Activated gamma-delta T cell treated with Interleukin-2 at 50 U/mL for 16 hours (primary cell): ENCODE data around the gene CLCN1.
A peak's percentile ranks its signal among the peaks of the same experiment; 100 is the strongest.
"Not testable (repeated sequence)": the region's sequence is repeated elsewhere in the genome, so short reads cannot be mapped to it uniquely, and the experiment has no call there.

ENCODE experiments used
- DNase-seq: peaks from one replicate; pipeline ENCODE4 v3.0.0-alpha.2; 2020

The CLCN1 gene

DNA sequence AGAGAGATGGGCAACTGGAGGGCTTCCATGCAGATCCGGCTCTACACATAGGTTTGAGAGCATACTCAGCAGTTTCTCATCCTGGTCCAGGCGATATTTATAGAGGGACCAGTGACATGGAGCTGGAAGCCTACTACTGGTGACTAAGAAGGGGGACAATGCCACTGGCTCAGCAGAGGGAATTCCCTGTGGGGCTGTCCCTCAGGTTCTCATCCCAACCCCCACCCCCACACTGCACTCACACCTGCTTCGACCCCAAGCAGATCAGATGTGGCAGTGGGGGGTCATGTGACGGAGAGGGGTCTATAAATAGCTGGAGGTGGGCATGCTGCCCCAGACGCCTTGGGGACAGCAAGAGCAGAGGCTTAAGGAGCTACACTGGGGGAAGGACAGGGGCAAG lies at the start of gene CLCN1:
Gene CLCN1, plus strand, starts transcription at position 336 of the 400 bp plus-strand sequence. CDS start 102 bp downstream, outside the sequence.
- no peak for DNase-seq

DNA sequence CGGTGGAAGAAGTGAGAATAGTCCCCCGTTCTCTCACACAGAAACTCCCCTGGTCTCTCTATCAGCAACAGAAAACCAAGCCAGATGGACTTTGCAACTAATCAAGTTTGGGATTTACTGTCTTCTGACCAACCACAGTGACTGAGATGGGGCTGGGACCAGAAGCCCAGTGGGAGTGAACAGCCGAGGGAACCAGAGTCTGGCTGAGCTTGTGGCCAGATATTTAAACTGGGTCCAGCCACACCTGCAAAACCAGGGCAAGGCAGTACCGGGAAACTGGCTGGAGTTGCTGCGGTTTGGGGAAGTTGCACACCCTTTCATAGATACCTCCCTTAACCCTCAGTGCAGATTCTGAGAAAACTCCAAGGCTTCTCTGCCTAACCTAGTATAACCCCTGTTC lies 46.7 kb upstream of the CLCN1 start:
- no peak for DNase-seq

GRCh38 chr7:143271240-143271639 lies 44.7 kb upstream of the CLCN1 start:
- DNase-seq: no peak

DNA sequence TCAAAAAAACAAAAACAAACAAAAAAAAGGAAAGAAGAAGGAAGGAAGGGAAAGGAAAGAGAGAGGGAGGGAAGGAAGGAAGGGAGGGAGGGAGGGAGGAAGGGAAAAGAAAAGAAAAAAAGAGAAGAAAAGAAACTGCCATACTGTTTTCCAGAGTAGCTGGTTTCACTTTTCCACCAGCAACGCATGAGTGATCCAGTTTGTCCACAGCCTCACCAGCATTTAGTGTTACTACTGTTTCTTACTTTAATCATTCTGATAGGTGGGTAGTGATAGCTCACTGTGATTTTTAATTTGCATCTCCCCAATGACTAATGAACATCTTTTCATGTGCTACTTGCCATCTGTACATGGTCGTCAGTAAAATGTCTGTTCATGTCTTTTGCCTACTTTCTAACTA lies 43.0 kb upstream of the CLCN1 start:
- DNase-seq: no peak

DNA sequence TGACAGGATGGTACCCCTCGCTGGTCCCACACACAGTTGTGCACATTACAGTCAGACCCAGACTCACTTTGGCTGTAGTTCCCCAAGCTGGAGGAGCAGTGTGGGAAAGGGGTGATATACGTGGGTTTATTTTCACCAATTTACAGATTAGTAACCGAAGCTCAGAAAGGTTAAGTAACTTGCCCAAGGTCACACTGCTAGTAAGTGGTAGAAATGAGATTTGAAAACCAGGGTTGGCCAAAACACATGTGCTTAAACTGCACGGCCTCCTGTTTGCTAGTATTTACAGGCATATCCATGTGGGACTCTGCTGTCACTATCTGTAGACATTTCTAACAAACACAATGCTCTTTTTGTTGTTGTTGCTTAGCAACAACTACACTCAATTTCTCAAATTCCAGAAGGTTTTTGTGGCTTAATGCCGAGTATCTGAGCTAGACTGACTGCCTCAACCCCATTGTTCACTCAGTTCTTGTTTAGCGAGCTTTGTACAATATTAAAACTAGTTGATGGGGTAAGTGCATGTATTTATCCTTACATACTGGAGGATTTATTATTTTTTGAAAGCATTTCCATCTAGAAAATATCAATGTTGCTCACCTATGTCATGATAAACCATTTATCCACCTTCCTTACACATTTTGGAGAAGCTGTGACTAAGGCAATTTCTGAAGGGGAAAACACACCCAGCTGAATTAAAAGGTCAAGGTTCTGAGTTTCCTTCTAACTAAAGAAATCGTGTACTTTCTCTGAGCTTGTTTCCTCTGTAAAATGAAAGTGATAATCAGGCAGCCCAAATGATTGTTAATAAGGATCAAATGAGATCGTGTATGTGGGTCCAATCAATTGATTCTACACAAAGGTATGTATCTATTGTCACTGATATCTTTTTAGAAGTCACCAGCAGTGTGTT lies 36.5 kb upstream of the CLCN1 start:
- no peak for DNase-seq

DNA sequence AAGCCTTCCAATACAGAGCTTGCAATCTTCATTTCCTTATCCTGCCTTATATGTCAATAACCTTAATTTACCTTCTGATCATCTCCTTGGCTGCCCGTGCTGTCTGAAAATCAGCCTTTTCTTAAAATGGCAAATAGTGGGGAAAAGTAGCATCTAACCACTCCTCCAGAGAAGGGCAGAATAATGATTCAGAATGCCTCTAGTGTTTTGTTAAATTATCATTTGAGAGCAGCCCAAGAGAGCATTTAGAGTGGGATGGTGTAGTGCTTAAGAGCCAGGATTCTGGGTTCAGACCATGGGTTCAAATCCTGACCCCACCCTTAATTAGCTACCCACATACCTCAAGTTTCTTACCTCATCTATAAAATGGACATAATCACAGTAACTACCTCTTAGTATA lies 35.8 kb upstream of the CLCN1 start:
- no peak for DNase-seq

GRCh38 chr7:143280566-143280965 lies 35.3 kb upstream of the CLCN1 start:
- DNase-seq: no peak

GRCh38 chr7:143281529-143281928 lies 34.4 kb upstream of the CLCN1 start:
- DNase-seq: no peak

GRCh38 chr7:143282124-143282523 lies 33.8 kb upstream of the CLCN1 start:
- no peak for DNase-seq

GRCh38 chr7:143283381-143283780 lies 32.5 kb upstream of the CLCN1 start:
- no peak for DNase-seq

DNA sequence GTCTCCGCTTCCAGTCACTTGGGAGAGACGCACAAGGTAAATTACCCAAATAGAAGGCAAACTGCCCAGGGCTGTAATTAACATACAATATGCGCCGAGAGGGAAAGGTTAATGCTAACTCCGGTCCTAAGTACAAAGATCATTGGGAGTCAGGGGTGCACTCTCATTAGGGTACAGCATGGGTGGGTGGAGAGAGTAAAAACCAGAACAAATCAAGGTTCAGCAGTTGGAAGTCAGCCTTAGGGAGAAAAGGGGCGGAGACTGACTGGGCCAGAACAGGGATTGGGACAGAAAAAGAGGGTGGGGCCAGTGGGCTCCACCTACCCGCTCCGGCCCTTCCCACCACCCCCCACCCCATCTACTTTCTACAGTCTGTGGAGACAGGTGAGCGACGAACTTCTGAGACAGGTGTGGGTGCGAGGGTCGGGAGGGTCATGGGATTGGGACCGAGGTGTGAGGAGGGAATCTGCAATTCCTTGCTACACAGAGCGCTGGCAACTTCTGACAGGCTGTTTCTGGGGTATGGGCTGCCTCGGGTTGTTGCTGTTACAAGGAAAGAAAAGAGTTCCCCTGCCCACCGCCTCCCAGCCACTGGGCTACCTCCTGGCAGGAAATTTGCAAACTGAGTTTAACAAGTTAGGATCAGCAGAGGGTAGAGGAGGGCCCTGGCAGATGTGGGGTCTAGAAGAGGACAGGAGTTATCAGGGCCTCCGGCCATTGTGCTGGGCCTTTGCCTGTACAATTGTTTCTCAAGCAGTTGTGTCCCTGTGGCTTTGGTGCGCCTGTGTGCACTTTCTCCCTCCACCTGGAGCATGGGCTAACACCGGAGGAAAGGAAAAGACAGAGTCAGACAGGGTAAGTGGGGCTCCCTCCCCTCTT lies 31.1 kb upstream of the CLCN1 start, which contains the start of gene TMEM139:
Gene TMEM139, plus strand, starts transcription at position 368 of the 879 bp plus-strand sequence. CDS start 1,000 bp downstream, outside the sequence.
- DNase-seq: no peak

- no peak for DNase-seq
Observed at GRCh38 chr7:143285470-143285778, 30.5 kb upstream of the CLCN1 start.

DNA sequence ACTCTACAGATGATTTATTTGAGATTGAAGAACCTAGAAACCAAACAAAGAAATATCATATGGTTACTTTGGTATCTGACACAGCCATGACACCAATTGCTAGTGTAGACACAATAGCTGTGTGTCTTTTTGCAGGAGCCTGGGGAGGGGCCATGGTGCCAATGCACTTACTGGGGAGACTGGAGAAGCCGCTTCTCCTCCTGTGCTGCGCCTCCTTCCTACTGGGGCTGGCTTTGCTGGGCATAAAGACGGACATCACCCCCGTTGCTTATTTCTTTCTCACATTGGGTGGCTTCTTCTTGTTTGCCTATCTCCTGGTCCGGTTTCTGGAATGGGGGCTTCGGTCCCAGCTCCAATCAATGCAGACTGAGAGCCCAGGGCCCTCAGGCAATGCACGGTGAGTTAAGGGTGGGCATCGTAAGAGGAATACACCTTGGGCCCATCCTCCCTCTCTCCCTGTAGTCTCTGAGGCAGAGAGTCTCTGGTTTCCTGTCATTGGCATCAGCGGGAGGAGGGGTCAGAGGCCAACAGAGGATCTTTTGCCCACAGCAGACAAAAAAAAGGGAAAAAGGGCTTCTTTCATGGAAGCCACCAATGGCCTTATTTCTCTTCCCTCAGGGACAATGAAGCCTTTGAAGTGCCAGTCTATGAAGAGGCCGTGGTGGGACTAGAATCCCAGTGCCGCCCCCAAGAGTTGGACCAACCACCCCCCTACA lies 29.9 kb upstream of the CLCN1 start:
- no peak for DNase-seq

GRCh38 chr7:143286522-143286890 lies 29.4 kb upstream of the CLCN1 start:
- DNase-seq: no peak

DNA sequence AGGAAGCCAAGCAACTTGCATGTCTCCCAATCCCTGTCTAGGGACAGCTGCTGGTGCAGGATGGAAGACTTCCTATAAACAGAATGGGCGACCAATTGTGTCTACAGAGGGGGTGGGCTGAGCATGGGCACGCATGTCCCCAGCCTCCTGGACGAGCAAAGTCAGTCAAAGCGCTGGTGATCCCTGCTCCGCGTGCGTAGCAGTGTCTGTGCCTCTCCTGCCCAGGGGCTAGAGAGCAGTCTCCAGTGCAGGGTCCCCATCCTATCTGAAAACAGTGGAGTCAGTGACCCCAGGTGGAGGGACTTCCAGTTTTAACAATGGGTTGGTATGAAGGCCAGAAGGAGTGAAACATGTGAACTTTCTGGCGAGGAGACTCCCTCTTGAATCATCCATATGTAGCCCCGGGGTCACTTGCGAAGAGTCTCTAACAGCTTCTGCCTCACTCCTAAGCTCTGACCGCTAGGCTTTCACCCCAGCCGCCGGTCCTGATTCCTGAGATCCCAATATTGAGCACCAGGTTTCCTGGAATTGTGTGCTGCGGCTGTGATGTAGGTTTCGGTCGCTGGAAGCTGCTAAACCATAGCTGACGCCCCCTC lies 28.5 kb upstream of the CLCN1 start:
- DNase-seq: no peak

- peak; percentile 99 for DNase-seq
Observed at GRCh38 chr7:143287935-143288826, 27.7 kb upstream of the CLCN1 start, which contains the start of gene CASP2. Gene CASP2, plus strand, starts transcription at chr7:143288351. Its CDS starts 105 bp downstream, at chr7:143288456.

DNA sequence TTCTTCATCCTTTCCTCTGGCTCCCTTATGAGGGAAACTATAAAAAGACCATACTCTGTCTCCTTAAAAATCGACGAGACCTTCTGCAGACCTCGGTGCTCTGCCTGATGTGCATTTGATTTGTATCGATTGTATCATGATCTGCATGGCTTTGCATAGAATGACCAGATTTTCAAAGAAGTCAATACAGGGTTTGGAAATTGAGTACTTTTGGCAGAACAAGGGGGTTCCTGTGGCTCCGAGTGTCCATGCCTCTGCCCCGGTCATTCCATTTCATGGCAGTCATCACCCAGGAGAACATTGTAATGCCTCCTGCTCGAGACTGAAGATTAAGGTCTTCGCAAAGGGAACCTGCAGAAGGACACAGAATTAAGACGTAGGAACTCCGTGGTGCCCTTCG lies 27.1 kb upstream of the CLCN1 start:
- no peak for DNase-seq

- DNase-seq: no peak
Observed at GRCh38 chr7:143289421-143289820, 26.5 kb upstream of the CLCN1 start.

DNA sequence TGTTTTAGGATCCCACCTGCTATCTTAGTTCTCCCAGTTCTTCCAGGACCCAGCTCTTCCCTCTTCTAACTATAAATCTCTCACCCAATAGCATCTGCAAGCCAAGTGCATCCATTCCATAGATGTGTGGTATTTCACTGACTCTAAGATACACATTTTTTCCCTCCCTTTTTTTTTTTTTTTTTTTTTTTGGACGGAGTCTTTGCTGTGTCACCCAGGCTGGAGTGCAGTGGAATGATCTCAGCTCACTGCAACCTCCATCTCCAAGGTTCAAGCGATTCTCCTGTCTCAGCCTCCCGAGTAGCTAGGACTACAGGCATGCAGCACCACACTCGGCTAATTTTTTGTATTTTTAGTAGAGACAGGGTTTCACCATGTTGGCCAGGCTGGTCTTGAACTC lies 26.0 kb upstream of the CLCN1 start:
- not testable (repeated sequence) for DNase-seq

GRCh38 chr7:143290293-143290692 lies 25.6 kb upstream of the CLCN1 start:
- DNase-seq: no peak

DNA sequence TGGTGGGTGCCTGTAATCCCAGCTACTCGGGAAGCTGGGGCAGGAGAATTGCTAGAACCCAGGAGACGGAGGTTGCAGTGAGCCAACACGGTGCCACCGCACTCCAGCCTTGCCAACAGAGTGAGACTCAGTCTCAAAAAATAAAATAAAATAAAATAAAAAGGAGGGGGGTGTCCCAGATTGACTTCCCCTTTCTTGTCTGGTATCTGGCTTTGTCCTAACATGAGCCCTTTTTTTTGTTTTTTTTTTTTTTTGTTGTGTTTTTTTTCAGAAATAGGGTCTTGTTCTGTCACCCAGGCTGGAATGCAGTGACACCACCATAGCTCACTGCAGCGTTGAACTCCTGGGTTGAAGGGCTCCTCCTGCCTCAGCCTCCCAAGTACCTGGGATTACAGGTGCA lies 23.0 kb upstream of the CLCN1 start:
- DNase-seq: no peak

DNA sequence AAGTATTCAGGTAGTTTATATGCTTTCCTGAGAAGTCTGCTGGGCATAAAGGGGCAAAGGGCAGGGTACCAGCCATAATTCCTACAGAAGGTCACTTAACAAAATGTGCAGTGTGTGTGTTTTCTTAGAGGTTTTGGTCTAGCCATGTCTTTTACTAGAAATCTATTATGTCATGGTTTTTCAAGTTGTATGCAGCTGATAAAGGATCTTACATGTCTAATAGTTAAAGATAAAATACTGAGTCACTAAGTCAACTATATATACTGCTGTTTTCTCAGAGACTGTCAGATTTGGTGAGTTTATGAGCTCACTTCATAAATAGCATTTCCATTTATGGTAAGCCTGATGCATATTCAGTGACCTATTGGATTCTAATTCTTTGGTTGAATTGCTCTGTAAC lies 20.0 kb upstream of the CLCN1 start:
- no peak for DNase-seq
